SU-DHL-6 (cell line): ENCODE results near the gene MFNG.
"Not testable (repeated sequence)": the region's sequence is repeated elsewhere in the genome, so short reads cannot be mapped to it uniquely, and the experiment has no call there.

Experiments
- CTCF ChIP-seq: fragments of 200-600 bp; sonication (generic); IDR thresholded peaks from one replicate; pipeline ENCODE4 v1.5.1; 2017; ENCODE audit warnings: antibody characterized with exemption, mild to moderate bottlenecking, low read length, moderate library complexity; ENCODE audit not compliant: insufficient read depth, poor library complexity, severe bottlenecking
- EZH2phosphoT487 ChIP-seq: fragments of 200-600 bp; sonication (generic), shearing (Covaris generic); conservative IDR thresholded peaks from 2 replicates; pipeline ENCODE4 v1.6.1; 2018; ENCODE audit warnings: mild to moderate bottlenecking, antibody characterized with exemption, low read length, moderate library complexity, mixed read lengths

GRCh38 chr22:37527081-37527752, 41.0 kb upstream of the MFNG start:
- TF ChIP-seq CTCF, EZH2phosphoT487: not testable (repeated sequence)
